Mucosa of descending colon (tissue), 3 donors: Measurements from ENCODE around the gene YPEL2. TPM values are rescaled to one million over a fixed set of nuclear protein-coding genes. Genes with fewer than 3 reads are reported as not detected.

Experiments used
- ATAC-seq: fragments of 200-7000 bp; cut with Tn5 transposase; one replicate; pipeline ENCODE4 v1.9.1; 2020; ENCODE audit warnings: mild to moderate bottlenecking, moderate library complexity
- DNase-seq, 3 donors: peaks; one replicate each; pipeline ENCODE4 v3.0.0-alpha.2; 2020
- H3K36me3 ChIP-seq: fragments of 200-600 bp; one replicate; pipeline ENCODE4 v1.8.0; 2021; ENCODE audit warnings: low read depth, mild to moderate bottlenecking
- H3K4me1 ChIP-seq: fragments of 200-600 bp; one replicate; pipeline ENCODE4 v1.8.0; 2021; ENCODE audit warnings: low read depth, mild to moderate bottlenecking
- H3K4me3 ChIP-seq: fragments of 200-600 bp; one replicate; pipeline ENCODE4 v1.8.0; 2021; ENCODE audit warnings: mild to moderate bottlenecking
- H3K9me3 ChIP-seq: fragments of 200-600 bp; one replicate; pipeline ENCODE4 v1.8.0; 2021; ENCODE audit warnings: mild to moderate bottlenecking
- intact Hi-C, 2 donors: fragments of 100-400 bp; cut with DNase I in 1 of 2; cut with micrococcal nuclease in 1 of 2; formaldehyde crosslinking; loops; one replicate each; pipeline versions ENCODE4 v1.11.0 to v1.11.1; 2022; cut with DNase I, micrococcal nuclease
- total RNA-seq, 3 donors: library from RNA; stranded (reverse); fragmentation: NEBNext Ultra II Directional in 2 of 3; extraction: Animal tissue kit (Norgen Biotek cat#: 25700) in 2 of 3; gene quantifications; one replicate each; pipeline versions ENCODE4 v1.2.1 to v1.2.4, GENCODE V29; 2021 to 2023
- TF ChIP-seq, protein P1 (sequence below): fragments of 200-600 bp; IDR thresholded peaks from one replicate; pipeline ENCODE4 v1.8.0; 2022; ENCODE audit warnings: antibody characterized with exemption, mild to moderate bottlenecking
- donor health status: DM: no; HTN: no; CAD: no; lungs with moderate emphysema.
- donor health status: DM: no; HTN: no; CAD: no.
- donor health status: DM: no; HTN: yes; CAD: no.

The YPEL2 gene
- total RNA-seq, 3 donors from 2014 or later = 29.6 to 33.8 (median 32.8) TPM

DNA sequence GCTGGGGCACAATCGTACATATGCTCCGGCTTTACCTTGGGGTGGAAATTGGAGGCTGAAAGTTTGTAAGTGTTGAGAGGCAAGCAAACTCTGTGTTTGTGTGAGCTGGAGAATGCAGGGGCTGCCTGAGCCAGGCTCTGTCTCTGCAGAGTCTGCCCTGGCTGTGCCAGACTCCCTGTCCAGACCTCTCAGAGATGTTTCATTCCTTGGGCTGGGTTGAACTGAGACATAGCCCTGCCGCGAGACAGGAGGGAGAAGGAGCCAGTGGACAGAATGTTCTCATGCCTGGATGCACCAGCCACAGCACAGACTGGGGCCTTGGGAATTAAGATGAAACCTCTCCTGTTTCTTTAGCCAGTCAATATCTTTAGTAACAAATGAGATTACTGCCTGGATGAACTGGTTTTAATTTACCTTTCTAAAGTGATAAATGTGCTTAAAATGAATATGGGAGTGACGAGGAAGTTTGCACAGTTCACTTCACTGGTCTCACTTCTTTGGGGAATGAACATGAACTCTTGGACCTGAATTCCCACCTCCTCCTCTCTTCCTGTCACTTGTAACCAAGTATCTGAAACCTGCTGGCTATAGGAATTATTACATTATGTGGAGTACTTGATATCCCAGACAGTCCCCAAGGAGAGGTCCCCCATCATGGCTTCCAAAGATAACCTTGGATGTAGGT lies 40.1 kb downstream of the YPEL2 start:
- DNase-seq = peak in 2 of 3 donors; percentile 21 to 53
- ATAC-seq = peak; percentile 44
- peaks cover 76% of the 10 kb centered on the region for H3K4me1 ChIP-seq

DNA sequence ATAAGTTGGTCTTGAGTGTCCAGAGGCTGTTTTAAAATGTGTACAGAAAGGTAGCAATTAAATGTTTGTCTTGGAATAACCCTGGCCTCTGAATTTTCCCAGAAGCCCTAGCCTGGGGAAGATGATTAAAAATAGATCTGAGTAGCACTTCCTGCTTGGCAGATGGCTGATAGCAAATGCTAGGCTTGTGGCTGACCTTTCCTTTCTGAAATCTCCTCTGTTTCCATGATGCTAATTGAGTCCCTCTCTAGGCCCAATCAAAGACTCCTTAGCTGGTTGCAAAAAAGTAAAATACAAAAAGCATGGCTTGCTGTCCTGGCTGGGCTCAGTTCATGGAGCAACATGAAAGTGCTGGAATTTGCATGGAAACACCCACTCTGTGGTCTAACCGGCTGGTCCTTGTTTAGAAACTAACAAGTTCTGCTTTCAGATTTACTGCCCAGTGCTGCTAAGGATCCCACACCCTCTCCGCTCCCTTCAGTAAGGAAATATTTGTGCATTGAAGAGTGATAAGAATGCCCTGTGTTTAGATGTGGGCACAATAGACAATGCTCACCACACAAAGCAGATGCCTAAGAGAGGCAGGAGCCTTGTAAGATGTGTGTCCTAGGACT lies 40.8 kb downstream of the YPEL2 start:
- H3K4me1 ChIP-seq = peaks cover 69% of the 10 kb centered on the region
- TF ChIP-seq, protein P1, sequence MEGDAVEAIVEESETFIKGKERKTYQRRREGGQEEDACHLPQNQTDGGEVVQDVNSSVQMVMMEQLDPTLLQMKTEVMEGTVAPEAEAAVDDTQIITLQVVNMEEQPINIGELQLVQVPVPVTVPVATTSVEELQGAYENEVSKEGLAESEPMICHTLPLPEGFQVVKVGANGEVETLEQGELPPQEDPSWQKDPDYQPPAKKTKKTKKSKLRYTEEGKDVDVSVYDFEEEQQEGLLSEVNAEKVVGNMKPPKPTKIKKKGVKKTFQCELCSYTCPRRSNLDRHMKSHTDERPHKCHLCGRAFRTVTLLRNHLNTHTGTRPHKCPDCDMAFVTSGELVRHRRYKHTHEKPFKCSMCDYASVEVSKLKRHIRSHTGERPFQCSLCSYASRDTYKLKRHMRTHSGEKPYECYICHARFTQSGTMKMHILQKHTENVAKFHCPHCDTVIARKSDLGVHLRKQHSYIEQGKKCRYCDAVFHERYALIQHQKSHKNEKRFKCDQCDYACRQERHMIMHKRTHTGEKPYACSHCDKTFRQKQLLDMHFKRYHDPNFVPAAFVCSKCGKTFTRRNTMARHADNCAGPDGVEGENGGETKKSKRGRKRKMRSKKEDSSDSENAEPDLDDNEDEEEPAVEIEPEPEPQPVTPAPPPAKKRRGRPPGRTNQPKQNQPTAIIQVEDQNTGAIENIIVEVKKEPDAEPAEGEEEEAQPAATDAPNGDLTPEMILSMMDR = no peak
- no peak overlapping the region for H3K4me3 ChIP-seq
- DNase-seq (peak in 1 of 3 donors; percentile 75), ATAC-seq (peak; percentile 83)
- no peaks in the 10 kb centered on the region for H3K9me3 ChIP-seq
- no peaks in the 10 kb centered on the region for H3K36me3 ChIP-seq
- intact Hi-C loops = no loop called here

More for the DNA sequence above, 40.1 kb downstream of the YPEL2 start:
- H3K9me3 ChIP-seq = no peaks in the 10 kb centered on the region
- intact Hi-C loops = no loop called here
- H3K4me3 ChIP-seq = no peak overlapping the region
- TF ChIP-seq, protein P1 = no peak
- no peaks in the 10 kb centered on the region for H3K36me3 ChIP-seq

DNA sequence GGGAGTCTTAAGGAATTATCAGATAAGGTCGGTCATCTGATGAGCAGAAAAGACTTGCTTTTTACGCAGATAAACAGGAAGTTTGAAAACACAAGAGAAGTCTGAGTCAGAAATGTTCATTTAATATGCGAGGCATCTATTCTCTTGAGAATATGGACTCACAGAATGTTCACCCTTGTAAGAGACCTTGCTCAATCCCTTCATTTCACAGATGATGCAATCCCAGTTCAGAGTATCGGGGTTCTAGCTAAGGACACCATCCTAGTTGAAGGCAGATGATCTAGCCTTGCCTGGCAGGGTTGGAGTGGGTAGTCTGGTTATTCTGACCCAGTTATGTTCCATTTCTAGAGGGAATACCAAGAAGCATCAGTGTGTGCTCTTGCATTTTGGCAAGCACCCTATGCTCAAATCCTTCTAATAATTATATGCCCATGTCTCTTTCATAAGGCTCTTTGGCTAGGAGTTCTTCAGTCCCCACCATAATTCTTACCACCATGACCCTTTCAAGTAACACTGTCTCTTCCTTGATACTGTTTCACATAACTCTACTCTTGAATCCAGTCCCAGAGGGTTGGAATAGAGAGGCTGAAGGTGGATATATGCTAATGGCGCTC lies 42.5 kb downstream of the YPEL2 start:
- TF ChIP-seq, protein P1 = no peak
- no peaks in the 10 kb centered on the region for H3K9me3 ChIP-seq
- peaks cover 73% of the 10 kb centered on the region for H3K4me1 ChIP-seq
- H3K4me3 ChIP-seq = no peak overlapping the region
- intact Hi-C loops = no loop called here
- ATAC-seq (no peak), DNase-seq (no peak)
- H3K36me3 ChIP-seq = no peaks in the 10 kb centered on the region

DNA sequence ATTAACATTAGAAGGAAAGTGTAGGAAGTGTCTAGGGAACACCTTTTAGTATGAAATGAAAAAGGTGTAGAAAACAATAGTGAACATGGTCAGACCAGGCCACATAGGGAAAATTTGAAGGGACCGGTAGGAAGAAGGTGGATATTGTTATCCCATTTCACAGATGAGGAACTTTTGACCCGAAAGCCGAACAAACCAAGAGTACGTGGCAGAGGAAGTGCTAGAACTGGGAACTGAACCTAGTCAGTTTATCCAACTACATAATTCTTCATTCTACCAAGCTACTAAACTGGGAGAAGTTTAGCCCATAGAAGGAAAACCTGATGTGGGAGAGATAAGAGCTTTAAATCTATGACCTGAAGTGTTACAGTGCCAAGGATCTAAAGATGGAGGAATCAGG lies 43.2 kb downstream of the YPEL2 start:
- Histone ChIP-seq H3K36me3 (no peaks in the 10 kb centered on the region), H3K4me1 (peaks cover 78% of the 10 kb centered on the region), H3K4me3 (no peak overlapping the region), H3K9me3 (no peaks in the 10 kb centered on the region)
- DNase-seq (no peak), ATAC-seq (no peak)
- intact Hi-C loops = no loop called here
- TF ChIP-seq, protein P1 = no peak

DNA sequence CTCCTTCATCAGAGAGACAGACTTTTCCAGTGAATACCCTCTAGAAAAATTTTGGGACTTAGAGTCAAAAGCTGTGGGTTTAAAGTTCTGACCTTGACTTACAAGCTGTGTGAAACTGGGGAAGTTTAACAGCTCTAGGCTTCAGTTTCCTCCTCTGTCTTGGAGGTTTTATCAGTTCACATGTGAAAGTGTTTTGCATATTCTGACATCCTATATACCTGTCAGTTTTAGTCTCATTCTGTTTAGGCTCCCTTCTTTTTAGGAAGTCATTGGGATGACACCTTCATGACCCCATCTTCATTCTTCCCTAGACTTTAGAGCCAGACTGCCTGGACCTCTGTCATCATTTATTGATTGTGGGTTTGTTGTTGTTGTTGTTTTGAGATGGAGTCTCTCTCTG lies 44.4 kb downstream of the YPEL2 start:
- peaks cover 78% of the 10 kb centered on the region for H3K4me1 ChIP-seq
- ATAC-seq (no peak), DNase-seq (no peak)
- intact Hi-C loops = no loop called here
- H3K4me3 ChIP-seq = no peak overlapping the region
- no peaks in the 10 kb centered on the region for H3K36me3 ChIP-seq
- TF ChIP-seq, protein P1 = no peak
- H3K9me3 ChIP-seq = no peaks in the 10 kb centered on the region
